Activated CD4-positive, alpha-beta T cell treated with anti-CD3 and anti-CD28 coated beads, Interleukin-2, amount 50 U/mL, for 24 hours (primary cell): Measurements from ENCODE around the gene SPAG4.

Experiments
- DNase-seq, 2 donors: peaks; one replicate each; pipeline ENCODE4 v3.0.0-alpha.2; 2020; ENCODE audit warnings: low read depth in 1 of 2, low spot score in 1 of 2

SPAG4 gene

DNA sequence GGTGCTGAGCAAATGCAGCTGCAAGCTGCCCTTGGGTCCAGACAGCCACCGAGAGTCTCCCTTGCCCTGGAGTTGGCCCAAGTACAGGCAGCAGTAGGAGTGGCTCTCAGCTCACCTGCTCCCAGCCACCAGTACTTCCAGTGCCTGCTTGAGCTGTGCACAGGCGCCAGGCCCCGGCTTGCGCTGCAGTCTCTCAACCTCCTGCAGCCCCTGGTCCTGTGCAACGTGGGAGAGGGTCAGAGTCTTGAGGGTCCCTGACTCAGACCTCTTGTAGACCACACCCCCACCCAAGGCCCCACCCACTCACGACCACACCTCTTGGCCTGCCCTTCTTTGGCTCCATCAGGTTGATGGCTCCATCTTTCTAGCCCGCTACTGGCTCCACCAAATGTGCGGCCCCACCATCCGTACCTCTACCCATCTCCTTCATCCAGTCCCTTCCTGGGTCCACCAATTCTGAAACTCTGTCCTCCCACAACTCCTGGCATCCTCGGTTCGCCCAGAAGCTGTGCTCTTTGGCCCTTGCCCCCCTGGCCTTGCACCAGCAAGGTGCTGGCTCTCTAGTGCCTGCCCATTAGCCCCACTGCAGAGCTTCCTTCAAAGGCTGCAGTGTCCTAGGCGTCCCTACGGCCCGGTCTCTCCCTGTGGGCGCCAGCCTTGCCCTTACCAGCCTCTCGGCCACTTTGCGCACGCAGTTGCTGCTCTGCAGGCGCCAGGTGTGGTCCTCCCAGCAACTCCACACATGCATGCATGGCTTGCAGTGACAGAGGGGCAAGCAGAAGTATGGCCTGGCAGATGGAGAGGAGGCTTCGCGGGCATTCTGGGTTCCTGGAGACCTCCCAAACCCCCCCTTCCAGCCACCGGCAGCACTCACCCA lies 16.5 kb upstream of the SPAG4 start:
- DNase-seq, result no peak

DNA sequence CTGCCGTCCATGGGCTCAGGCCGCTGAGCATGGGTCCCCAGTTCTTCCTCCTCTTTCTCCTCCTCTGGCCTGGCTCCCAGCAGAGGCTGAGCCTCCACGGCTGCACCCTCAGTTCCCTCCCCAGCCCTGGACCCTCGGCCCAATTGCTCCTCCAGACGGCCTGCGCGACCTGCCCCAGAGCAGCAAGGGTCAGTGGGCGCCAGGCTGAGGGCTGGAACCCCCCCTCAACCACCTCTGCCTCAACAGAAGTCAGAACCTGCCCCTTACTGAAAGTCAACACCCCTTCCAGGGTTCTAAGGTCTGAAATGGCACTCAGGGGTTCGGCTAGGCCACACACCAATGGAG lies 15.9 kb upstream of the SPAG4 start:
- DNase-seq, result no peak

GRCh38 chr20:35600176-35600992 lies 15.2 kb upstream of the SPAG4 start:
- no peak for DNase-seq

GRCh38 chr20:35600993-35601973 lies 14.3 kb upstream of the SPAG4 start:
- peak; percentile 56 to 60 for DNase-seq

GRCh38 chr20:35601990-35602389 lies 13.6 kb upstream of the SPAG4 start:
- no peak for DNase-seq

DNA sequence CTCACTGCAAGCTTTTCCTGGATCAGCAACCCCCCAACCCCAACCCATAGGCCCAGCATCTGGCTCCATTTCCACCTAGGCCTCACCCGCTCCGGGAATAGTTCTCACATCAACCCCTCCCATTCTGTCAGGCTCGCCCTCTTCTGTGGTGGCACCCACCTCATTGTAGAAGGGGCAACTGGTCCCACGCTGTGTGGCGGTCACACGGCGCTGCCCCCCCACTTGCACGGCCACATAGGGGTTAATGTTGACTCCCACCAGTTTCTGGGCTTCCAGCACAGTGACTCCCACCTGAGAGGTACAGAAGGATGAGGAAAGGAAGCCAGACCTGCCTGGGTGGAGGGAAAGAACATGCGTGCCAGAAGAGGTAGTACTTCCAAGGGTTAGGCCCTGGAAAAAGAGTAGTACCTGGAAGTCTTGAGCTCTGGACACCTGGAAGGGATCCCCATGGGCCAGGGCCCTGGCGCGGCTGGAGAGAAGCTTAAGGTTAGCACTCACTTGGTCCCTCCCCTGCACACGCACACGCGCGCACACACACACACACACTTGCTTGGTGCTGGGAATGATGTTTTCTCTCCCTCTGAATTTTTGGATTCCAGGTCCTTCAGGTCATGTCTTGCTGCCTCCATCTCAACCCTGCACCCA lies 12.7 kb upstream of the SPAG4 start:
- DNase-seq, result no peak

DNA sequence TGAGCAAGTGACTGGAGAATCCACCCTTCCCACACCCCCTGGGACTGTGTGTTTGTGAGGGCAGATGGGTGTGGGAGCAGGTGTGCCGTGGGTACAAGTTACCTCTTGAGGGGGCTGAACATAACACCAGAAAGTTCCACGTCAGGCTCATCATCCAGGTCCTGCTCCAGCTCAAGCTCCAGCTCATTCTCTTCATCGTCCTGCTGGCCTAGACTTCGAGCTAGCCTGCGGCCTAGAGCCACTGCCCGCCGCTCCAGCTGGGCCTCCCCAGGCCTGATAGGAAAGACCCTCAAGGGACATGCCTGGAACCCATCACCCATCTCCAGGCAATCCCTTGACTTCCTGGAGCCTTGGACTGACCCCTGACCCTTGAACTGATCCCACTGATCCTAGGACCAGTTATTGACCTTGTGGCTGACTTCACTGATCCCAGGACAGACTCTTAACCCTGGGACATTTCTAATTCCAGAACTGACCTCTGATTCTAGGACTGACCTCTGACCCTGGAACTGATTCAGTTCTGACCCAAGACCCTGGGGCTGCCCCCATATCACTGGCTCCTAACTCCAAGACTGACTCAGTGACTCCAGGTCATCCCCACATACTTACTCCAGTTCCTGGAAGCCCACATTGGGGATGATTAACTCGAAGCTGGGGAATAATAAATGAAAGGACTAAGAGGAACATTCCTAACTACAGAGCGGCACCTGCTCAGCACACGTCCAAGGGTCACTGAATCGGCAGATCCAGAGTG lies 11.8 kb upstream of the SPAG4 start:
- no peak for DNase-seq

GRCh38 chr20:35604449-35604747 lies 11.2 kb upstream of the SPAG4 start:
- DNase-seq, result no peak

DNA sequence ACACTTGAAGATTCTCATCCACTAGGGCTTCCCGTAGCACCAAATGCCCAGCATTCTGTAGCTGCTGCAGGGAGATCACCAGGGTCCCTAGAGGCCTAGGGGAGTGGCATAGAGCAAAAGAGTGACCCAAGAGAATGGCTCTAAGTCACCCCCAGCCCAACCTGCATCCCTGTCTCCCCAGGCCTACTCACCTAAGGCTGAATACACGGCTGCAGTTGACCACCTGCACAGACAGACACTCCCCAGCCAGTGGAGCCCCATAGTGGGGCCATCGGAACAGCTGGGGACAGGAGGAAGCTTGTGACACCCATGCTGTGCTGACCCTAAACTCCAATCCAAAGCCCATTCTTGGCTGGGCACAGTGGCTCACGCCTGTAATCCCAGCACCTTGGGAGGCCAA lies 9.5 kb upstream of the SPAG4 start:
- DNase-seq, result no peak

DNA sequence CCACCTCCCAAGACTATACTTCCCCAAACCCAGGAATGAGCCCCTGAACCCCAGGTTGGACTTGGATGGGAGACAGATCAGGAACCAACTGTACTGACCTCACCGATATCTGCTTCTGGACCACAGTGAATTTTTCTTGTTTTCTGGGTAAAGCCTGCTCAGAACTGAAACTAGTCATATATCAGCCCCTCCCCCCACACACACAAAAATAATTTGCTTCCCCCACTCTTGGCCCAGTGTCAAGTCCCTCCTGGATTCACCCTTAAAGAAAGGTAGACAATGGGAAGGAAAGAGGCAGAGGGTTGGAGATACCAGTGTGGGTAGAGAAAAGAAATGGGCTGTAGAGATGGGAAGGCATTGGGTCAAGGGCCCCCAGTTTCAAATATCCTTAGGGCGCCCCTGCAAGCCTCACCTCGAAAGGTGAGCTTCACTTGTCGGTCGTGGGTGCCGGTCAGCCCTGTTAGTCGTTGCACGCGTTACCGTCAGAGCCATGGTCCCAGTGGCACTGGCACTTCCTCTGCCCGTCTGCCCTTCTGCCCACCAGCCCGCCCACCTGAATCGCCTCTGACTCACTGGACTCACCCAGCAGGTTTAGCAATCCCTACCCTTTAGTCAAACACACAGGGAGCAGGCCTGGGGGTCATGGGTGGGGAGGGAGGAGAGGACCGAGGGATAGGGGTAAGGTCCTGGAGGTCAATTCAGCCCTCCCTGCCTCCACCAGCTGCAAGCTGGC lies 8.5 kb upstream of the SPAG4 start:
- DNase-seq, result no peak

DNA sequence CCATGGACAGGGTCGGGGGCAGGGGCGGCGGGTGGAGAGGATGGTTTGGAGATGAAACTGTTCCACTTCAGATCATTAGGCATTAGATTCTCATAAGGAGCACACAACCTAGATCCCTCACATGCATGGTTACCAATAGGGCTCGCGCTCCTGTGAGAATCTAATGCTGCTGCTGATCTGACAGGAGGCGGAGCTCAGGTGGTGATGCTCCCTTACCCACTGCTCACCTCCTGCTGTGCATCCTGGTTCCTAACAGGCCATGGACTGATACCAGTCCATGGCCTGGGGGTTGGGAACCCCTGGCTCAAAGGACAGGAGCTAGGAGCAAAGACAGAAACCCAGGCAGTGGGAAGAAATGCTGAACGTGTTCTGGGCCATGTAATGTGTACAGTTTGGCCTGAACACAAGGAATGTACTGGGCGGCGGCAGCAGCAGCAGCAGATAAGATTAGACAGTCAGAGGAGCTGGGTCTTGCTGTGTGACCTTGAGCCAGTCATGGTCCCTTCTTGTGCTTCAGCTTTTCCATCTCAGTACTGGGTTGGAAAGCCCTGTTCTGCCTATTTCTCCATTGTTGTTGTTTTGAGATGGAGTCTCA lies 4.7 kb upstream of the SPAG4 start:
- no peak for DNase-seq

DNA sequence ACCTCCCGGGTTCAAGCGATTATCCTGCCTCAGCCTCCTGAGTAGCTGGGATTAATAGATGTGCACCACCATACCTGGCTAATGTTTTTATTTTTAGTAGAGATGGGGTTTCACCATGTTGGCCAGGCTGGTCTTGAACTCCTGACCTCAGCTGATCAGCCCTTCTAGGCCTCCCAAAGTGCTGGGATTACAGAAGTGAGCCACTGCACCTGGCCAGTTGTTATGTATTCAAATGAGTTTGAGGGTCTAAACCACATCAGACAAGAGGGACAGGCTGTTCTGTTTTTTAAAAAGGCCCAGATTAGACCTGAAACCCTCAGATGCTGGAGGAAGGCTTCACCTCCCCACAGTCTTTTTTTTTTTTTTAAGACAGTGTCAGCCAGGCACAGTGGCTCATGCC lies 4.1 kb upstream of the SPAG4 start:
- no peak for DNase-seq

GRCh38 chr20:35616465-35617396 lies 1.1 kb downstream of the SPAG4 start:
- peak in 1 of 2 donors; percentile 16 for DNase-seq

GRCh38 chr20:35617397-35618262 lies 2.0 kb downstream of the SPAG4 start:
- DNase-seq, result no peak

DNA sequence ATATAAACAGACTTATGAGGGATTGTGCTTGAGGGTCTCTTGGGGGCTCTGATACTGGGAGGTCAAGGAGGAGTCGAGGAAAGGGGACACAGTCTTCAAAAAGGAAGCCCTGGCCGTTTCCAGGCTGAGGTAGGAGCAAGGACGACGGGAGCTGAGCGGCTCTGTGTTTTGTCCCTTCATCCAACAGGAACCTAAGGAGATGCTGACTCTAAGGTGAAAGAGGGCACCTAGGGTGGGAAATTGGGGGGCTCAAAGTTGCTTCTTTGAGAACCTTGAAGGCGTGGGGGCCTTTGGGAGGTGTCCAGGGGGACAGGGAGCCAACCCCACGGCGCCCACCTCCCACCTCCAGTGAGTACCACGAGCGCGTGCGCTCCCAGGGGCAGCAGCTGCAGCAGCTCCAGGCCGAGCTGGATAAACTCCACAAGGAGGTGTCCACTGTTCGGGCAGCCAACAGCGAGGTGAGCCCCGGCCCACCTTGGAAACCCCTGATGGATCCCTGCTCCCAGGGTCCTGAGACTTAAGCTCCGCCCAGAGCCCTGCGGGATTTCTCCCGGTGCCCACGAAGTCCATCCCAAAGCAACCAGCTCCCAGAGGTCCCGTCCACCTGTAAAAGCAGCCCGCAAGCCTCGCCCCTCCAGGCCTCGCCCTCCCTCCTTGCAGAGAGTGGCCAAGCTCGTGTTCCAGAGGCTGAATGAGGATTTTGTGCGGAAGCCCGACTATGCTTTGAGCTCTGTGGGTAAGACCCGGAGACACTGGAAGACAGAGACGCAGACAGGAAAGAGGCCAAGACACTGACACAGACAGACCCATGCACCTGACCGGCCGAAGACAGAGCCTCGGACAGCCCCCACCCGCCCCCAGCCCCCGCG lies 2.9 kb downstream of the SPAG4 start:
- no peak for DNase-seq
